GM21526 (cell line): ENCODE results near the gene TNXB.
"Not testable (repeated sequence)": the region's sequence is repeated elsewhere in the genome, so short reads cannot be mapped to it uniquely, and the experiment has no call there.

ENCODE experiments used
- ATAC-seq: cut with Tn5 transposase; IDR thresholded peaks from one replicate; pipeline ENCODE4 v1.9.1; 2021; ENCODE audit warnings: moderate library complexity; ENCODE audit not compliant: unreplicated experiment, low FRiP score

The TNXB gene

GRCh38 chr6:32109114-32109764 lies at the start of gene TNXB:
TNXB (minus strand) TSS chr6:32109338; CDS start chr6:32098198, 11,140 bp downstream.
- ATAC-seq, result no peak

GRCh38 chr6:32158052-32158451 lies 48.9 kb upstream of the TNXB start:
- ATAC-seq, result no peak

- ATAC-seq, result no peak
These were observed 47.8 kb upstream of the TNXB start for GRCh38 chr6:32156891-32157290.

DNA sequence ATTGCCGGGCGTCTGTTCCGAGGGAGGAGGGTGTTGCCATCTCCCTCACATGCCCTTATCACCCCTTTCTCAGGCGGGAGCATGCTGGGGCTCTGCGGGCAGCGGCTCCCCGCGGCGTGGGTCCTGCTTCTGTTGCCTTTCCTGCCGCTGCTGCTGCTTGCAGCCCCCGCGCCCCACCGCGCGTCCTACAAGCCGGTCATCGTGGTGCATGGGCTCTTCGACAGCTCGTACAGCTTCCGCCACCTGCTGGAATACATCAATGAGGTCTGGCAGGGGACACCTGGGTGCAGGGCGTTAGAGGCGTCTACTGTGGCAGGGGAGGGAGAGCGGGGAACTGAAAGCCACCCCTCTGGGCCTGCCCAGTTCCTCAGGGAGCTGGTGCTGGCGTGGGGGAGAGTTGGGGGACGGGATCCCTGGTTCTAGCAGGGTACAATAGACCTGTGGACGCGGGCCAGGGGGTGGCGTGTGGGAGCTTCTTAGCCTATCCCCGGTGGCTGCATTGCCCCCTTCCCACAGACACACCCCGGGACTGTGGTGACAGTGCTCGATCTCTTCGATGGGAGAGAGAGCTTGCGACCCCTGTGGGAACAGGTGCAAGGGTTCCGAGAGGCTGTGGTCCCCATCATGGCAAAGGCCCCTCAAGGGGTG lies 45.5 kb upstream of the TNXB start:
- ATAC-seq, result no peak

DNA sequence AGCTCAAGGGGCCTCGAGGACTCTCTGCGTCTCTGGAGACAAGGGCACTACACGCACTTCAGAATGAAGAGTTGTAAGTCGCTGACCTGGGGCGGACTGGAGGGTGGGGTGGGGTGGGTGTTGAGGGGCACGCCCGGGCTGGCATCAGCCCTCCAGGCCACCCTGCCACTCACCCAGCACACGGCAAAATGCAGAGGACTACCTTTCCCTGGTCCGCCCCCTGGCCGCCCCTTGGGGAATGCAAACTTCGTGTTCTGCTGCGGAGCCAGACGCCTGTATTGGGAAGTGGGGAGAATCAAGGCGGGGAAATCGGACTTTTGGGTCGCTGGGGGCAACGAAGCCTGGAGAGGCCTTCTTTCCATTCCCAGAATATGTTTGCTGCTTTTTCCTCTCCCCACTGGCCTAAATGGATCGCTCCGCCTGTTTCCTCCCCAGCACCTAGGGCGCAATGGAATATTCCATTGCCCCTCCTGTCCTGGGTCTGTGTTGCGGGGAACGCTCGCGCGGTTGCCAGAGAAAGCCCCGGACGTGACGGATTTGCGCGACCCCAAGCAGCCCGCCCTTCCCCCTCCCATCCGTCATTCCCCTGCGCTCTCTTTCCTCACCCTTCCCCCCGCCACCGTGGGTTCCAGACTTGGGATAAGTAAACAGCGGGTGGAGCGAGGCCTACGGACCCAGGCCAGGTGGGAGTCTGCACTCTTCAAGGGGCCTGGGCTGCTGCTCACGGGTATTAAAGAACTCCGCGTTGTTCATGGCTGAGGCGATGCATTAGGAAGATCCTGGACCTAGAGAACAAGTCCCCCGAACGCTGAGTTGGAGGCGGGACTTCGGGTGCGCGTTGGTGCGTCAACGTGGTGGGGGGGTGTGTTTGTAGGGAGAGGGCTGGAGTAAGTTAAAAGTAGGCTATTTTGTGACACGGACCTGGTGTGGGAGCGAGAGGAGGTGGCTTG lies 44.7 kb upstream of the TNXB start, which contains the start of gene PPT2:
Gene PPT2, plus strand, starts transcription at position 578 of the 950 bp plus-strand sequence. CDS start 454 bp downstream, outside the sequence.
- ATAC-seq, result no peak

DNA sequence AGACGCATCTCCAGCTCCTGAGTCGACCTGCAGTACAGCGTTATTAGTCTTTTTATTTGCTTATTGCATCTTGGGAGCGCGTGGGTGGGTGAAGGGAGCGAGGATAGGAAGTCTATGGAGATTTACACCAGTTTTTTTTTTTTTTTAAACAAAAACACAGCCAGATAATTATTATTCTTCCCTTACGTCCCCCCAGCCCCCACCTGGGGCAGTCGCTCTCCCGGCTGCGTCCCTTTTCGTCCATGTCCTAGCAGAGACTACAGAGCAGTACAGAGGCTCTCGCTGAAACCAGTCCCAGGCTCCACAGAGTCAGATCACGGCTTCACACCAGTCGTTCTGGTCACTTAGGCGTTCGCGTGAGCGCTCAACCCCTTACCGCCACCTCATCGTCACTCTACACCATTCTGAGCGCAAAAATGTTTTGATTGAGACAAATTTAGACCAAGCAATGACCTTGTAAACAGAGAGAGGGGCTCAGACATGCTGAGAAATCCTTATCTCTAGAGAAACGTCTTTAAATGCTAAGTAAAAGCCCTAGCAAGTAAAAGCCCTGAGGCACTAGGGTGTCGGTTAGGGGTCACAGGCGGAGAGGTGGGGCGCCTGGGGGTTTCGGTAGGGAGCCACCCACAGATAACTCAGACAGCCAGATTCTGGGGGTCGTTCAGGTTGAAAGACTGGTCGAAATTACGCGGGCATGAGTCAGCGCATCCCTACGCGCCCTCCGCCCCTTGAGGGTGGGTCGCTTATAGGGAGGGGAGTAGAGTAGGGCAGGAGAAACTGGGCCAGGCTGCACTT lies 43.8 kb upstream of the TNXB start:
- no peak for ATAC-seq

GRCh38 chr6:32151863-32152768 lies 43.0 kb upstream of the TNXB start, which contains the start of gene PRRT1:
PRRT1 (minus strand) TSS chr6:32151939; CDS start chr6:32151827, 112 bp downstream.
- ATAC-seq, result no peak

GRCh38 chr6:32151181-32151862 lies 42.2 kb upstream of the TNXB start:
- no peak for ATAC-seq

DNA sequence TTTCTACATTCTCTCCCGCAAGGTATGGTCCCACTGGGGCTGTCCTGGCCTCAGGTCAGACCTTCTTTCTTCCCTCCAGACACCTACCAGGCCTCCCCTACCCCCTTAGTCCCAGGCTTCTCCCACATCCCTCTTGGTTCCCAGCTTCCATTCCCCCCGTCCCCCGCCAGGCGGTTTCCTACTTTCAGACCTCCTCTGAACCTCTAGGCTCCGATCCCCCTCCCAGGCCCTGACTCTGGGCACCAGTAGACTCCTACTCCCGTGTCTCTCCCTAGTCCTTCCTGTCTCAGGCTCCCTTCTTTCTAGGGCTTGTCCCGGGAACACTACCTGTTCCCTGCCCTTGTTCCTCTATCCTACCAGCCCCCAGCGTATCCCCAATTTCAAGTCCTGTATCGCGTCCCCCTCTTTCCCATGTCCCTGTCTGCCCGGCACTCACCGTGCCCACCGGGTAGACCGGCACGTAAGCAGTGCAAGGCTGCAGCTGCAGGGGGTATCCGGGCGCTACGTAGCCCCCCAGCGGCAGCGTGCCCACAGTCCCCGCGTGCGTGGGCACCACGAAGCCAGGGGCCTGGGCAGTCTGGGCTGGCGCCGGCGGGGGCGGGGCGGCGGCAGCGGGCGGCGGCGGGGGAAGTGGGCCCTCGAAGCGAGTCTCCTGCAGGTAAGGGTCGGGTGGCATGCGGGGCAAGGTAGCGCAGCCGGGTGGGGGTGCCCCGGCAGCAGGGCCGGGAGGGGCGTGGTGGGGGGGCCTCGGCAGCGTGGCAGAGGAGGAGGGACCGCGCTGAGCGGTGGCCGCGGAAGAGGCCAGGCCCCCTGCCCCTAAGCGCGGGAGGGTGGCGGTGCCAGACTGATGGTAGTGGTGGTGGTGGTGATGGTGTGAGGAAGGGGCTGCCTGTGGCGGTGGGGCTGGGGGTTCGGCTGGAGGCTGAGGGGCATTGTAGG lies 41.1 kb upstream of the TNXB start:
- no peak for ATAC-seq

DNA sequence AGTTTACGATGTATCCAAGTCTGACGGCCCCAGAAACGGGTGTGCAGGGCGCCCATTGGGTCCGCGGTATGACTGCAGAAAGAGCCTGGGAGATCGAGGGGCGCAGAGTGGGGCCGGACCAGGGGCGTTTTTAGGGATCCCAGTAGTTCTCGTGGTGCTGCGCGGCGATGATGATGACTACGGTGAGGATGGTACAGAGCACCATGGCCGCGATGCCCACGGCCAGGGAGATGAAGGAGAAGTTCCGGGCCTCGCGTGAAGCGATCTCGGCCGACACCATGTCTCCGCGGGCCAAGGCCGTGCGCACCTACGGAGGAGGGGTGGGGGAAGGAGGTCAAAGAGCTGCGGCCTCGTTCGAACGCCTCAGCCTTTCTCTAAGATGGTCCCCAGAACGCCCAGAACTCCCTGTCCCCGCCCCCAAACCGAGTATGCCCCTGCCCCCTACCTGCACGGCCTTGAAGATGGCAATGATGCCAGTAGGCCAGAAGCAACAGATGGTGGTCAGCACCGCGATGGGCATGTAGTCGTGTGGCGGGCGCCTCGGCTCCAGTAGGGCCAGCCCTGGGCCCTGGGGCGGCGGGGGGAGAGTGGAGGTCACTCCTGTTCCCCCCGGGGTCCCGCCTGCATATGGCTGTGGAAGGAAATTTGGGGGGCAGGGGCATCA lies 40.1 kb upstream of the TNXB start:
- no peak for ATAC-seq

DNA sequence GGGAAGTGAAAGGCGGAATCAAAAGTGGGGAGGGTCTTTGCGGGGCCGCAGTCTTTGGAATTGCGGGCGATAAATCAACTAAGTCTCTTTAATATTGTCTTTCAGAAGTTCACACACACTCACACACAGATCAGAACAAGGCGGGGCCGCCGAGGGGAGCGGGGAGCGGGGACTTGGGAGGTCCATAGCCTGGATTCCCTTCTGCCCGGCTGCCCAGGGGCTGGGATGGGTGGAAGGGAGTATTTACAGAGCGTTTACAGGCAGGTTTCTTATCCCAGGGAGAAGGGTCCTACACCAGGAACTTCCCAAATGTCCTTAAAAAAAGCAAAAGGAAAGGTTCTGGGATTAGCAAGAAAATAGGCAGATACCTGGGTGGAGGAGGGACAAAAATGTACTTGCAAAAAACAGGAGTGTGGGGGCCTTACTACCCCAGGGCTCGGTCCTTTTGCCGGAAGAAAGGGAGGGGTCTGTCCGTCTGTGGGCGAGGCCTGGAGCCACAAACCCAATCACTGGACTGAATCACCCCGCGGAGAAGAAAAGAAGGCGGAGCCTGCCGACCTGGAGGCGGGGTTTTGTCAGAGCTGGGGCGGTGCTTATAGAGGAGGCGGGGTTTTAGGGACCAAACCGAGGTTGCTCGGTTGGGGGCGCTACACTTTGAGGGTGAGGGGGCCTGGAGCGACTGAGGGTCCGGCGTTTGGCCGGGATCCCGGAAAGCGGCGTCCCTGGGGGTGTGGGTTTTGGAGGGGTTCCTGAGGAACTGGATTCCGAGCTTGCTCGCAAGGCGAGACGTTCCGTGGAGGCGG lies 39.4 kb upstream of the TNXB start:
- ATAC-seq, result no peak

GRCh38 chr6:32147401-32148132 lies 38.4 kb upstream of the TNXB start:
- ATAC-seq, result no peak

DNA sequence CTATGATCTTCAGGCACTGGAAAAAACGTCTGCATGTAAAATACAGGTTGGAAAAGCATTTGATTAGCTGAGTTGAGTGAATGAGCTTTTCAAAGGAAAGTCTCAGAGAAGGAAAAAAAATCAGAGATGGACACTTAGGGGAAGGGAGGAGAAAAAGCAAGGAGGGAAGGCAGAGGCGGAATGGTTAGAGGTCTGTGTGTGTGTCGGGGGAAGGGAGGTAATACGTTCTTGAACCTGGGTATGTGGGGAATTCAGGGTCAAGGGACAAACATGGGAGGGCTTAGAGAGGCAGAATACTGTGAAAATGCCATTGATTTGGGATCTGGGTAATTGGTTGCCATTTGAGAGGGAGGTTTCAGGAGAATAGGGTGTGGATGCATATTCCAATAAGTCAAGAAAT lies 37.5 kb upstream of the TNXB start:
- ATAC-seq, result no peak

- ATAC-seq, result no peak
These were observed 37.1 kb upstream of the TNXB start for GRCh38 chr6:32146287-32146686.

DNA sequence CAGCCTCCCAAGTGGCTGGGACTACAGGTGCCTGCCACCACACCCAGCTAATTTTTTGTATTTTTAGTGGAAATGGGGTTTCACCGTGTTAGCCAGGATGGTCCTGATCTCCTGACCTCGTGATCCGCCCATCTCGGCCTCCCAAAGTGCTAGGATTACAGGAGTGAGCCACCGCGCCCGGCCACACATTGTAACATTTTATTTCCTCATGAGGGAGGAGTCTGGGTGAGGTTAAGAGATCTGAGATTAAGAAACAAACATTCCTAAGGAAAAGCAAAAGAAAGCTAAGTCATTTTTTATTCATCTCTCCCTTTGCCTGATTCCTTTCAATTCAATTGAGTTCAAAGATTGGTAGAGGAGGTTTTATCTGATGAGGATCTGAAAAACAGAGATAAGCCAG lies 35.1 kb upstream of the TNXB start:
- not testable (repeated sequence) for ATAC-seq
